H1 (cell line): ENCODE measurements around the gene NPTXR. TPM values are rescaled to one million over a fixed set of nuclear protein-coding genes. Genes with fewer than 3 reads are reported as not detected.

Source experiments
- CTCF ChIA-PET: fragments of 300-600 bp; sonication (Branson Sonifier 250); formaldehyde crosslinking; loops from one replicate; lab custom pipeline; 2021; ENCODE audit not compliant: partially characterized antibody; lab: Charles Lee
- POLR2A ChIA-PET: fragments of 300-600 bp; sonication (Branson Sonifier 250); formaldehyde crosslinking; loops from one replicate; lab custom pipeline; 2021; ENCODE audit warnings: inconsistent platforms; ENCODE audit not compliant: partially characterized antibody; lab: Charles Lee
- DNase-seq, 2 experiments: peaks; one replicate each; pipeline versions ENCODE4 v3.0.0 to v3.0.0-alpha.2; 2010 to 2022; ENCODE audit warnings: low spot score in 2 of 2, low read depth in 1 of 2, mixed read lengths in 1 of 2
- FAIRE-seq: peaks from 2 replicates; lab custom pipeline; 2011; peaks lifted over from hg19 to GRCh38; lab: Jason Lieb, UNC
- H2AFZ ChIP-seq: 2 replicates; pipeline ENCODE4 v1.8.1; 2012; ENCODE audit warnings: low read length, inconsistent platforms
- H2AK5ac ChIP-seq: 2 replicates; pipeline ENCODE4 v1.6.1; 2013; ENCODE audit warnings: low read depth, low read length
- H2BK120ac ChIP-seq: replicated peaks from 2 replicates; pipeline ENCODE3; 2013; ENCODE audit warnings: low read depth, low read length, inconsistent platforms
- H2BK12ac ChIP-seq: 2 replicates; pipeline ENCODE4 v1.6.1; 2013; ENCODE audit warnings: low read depth, low read length
- H2BK15ac ChIP-seq: 2 replicates; pipeline ENCODE4 v1.6.1; 2013; ENCODE audit warnings: low read length
- H2BK20ac ChIP-seq: 2 replicates; pipeline ENCODE4 v1.6.1; 2013; ENCODE audit warnings: low read length
- H2BK5ac ChIP-seq: 2 replicates; pipeline ENCODE4 v1.6.1; 2013; ENCODE audit warnings: low read depth, low read length
- H3K14ac ChIP-seq: 2 replicates; pipeline ENCODE4 v1.6.1; 2013; ENCODE audit warnings: inconsistent platforms; ENCODE audit not compliant: insufficient read length
- H3K18ac ChIP-seq: 2 replicates; pipeline ENCODE4 v1.6.1; 2013; ENCODE audit warnings: low read length; ENCODE audit errors: extremely low read depth
- H3K23ac ChIP-seq: 2 replicates; pipeline ENCODE4 v1.6.1; 2013; ENCODE audit warnings: inconsistent platforms; ENCODE audit not compliant: insufficient read length
- H3K23me2 ChIP-seq: 2 replicates; pipeline ENCODE4 v1.6.1; 2013; ENCODE audit warnings: low read depth, low read length
- H3K27ac ChIP-seq: 2 replicates; pipeline ENCODE4 v1.6.1; 2011; ENCODE audit warnings: low read depth, low read length, inconsistent platforms
- H3K27me3 ChIP-seq, 4 experiments: replicated peaks in 1 of 4; 1 replicate in 1 of 4; 2 replicates in 3 of 4; pipeline versions ENCODE4 v1.6.1 to v1.8.1; 2011 to 2013; ENCODE audit warnings: low read length in 3 of 4, mild to moderate bottlenecking in 3 of 4, inconsistent platforms in 2 of 4, mixed read lengths in 2 of 4, moderate library complexity in 1 of 4; ENCODE audit not compliant: control insufficient read depth in 3 of 4, insufficient read depth in 3 of 4; ENCODE audit errors: extremely low read depth in 1 of 4
- H3K36me3 ChIP-seq, 4 experiments: 2 replicates each; pipeline versions ENCODE4 v1.6.1 to v1.8.1; 2011 to 2013; ENCODE audit warnings: mild to moderate bottlenecking in 4 of 4, low read length in 3 of 4, moderate library complexity in 2 of 4, control low read depth in 1 of 4, inconsistent platforms in 1 of 4; ENCODE audit not compliant: insufficient read depth in 4 of 4, control insufficient read depth in 2 of 4
- H3K4ac ChIP-seq: replicated peaks from 2 replicates; pipeline ENCODE3; 2013; ENCODE audit warnings: low read length, low read depth, mixed read lengths, inconsistent platforms; ENCODE audit not compliant: insufficient read length
- H3K4me1 ChIP-seq, 4 experiments: replicated peaks in 1 of 4; 1 replicate in 1 of 4; 2 replicates in 3 of 4; pipeline versions ENCODE4 v1.6.1 to v1.8.1; 2011 to 2013; ENCODE audit warnings: low read length in 3 of 4, inconsistent platforms in 2 of 4, mixed read lengths in 1 of 4; ENCODE audit not compliant: insufficient read depth in 4 of 4, control insufficient read depth in 3 of 4
- H3K4me2 ChIP-seq, 2 experiments: 2 replicates each; pipeline versions ENCODE4 v1.6.1 to v1.8.1; 2011 to 2013; ENCODE audit warnings: low read depth in 2 of 2, low read length in 2 of 2, control low read depth in 1 of 2, inconsistent platforms in 1 of 2, mild to moderate bottlenecking in 1 of 2; ENCODE audit not compliant: insufficient read depth in 1 of 2
- H3K4me3 ChIP-seq, 4 experiments: fragments of 200-600, 300-600 bp in 1 of 4; sonication (generic), shearing (Covaris generic), sonication (Bioruptor Twin) in 1 of 4; 2 replicates each; pipeline versions ENCODE4 v1.5.1 to v1.8.1; 2011 to 2016; ENCODE audit warnings: low read length in 4 of 4, low read depth in 3 of 4, control low read depth in 2 of 4, inconsistent platforms in 2 of 4, mild to moderate bottlenecking in 2 of 4, mixed read lengths in 1 of 4, moderate library complexity in 1 of 4; ENCODE audit not compliant: insufficient read depth in 2 of 4; ENCODE audit errors: extremely low read depth in 1 of 4
- H3K56ac ChIP-seq: replicated peaks from 2 replicates; pipeline ENCODE3; 2013; ENCODE audit warnings: low read depth, mild to moderate bottlenecking, mixed read lengths, low read length, inconsistent platforms; ENCODE audit not compliant: insufficient read length
- H3K79me1 ChIP-seq: 2 replicates; pipeline ENCODE4 v1.6.1; 2013; ENCODE audit warnings: low read depth, low read length, control low read depth
- H3K79me2 ChIP-seq, 2 experiments: 2 replicates each; pipeline versions ENCODE4 v1.6.1 to v1.8.1; 2012 to 2013; ENCODE audit warnings: low read length in 2 of 2, mild to moderate bottlenecking in 2 of 2, inconsistent platforms in 1 of 2; ENCODE audit not compliant: insufficient read depth in 2 of 2, control insufficient read depth in 1 of 2
- H3K9ac ChIP-seq, 4 experiments: replicated peaks in 1 of 4; 1 replicate in 1 of 4; 2 replicates in 3 of 4; pipeline versions ENCODE4 v1.6.1 to v1.8.1; 2011 to 2013; ENCODE audit warnings: low read depth in 3 of 4, low read length in 3 of 4, control low read depth in 2 of 4, mild to moderate bottlenecking in 2 of 4, moderate library complexity in 2 of 4, inconsistent platforms in 1 of 4; ENCODE audit errors: extremely low read depth in 1 of 4
- H3K9me3 ChIP-seq, 2 experiments: 2 replicates each; pipeline versions ENCODE4 v1.6.1 to v1.8.1; 2012 to 2013; ENCODE audit warnings: mild to moderate bottlenecking in 2 of 2, moderate library complexity in 2 of 2, control low read depth in 1 of 2, inconsistent platforms in 1 of 2, low read depth in 1 of 2, low read length in 1 of 2, mixed read lengths in 1 of 2; ENCODE audit not compliant: insufficient read depth in 2 of 2
- H4K20me1 ChIP-seq, 2 experiments: replicated peaks in 1 of 2; 2 replicates each; pipeline versions ENCODE3 to v1.8.1; 2011 to 2013; ENCODE audit warnings: inconsistent platforms in 2 of 2, low read length in 2 of 2, mild to moderate bottlenecking in 1 of 2; ENCODE audit not compliant: insufficient read depth in 2 of 2, control insufficient read depth in 1 of 2
- H4K5ac ChIP-seq: 2 replicates; pipeline ENCODE4 v1.6.1; 2013; ENCODE audit warnings: low read length, low read depth, mixed read lengths, inconsistent platforms; ENCODE audit not compliant: insufficient read length
- H4K8ac ChIP-seq: 2 replicates; pipeline ENCODE4 v1.8.0; 2013; ENCODE audit warnings: mild to moderate bottlenecking, moderate library complexity, low read length, inconsistent platforms; ENCODE audit not compliant: insufficient read depth; ENCODE audit errors: extremely low read depth
- H4K91ac ChIP-seq: replicated peaks from 2 replicates; pipeline ENCODE3; 2013; ENCODE audit warnings: low read length, mixed read lengths, inconsistent platforms; ENCODE audit not compliant: insufficient read length
- ASH2L ChIP-seq: fragments of 200-600, 300-600 bp; sonication (generic); IDR thresholded peaks from one replicate; pipeline ENCODE4 v1.7.1; 2017; ENCODE audit warnings: low read length
- BACH1 ChIP-seq: IDR thresholded peaks from 2 replicates; pipeline ENCODE4 v1.6.1; 2012; ENCODE audit warnings: low read length, improper control_type of control experiment
- BRCA1 ChIP-seq: IDR thresholded peaks from 2 replicates; pipeline ENCODE4 v1.6.1; 2012; ENCODE audit warnings: low read depth, low read length, improper control_type of control experiment
- CREB1 ChIP-seq: IDR thresholded peaks from 2 replicates; pipeline ENCODE4 v1.6.1; 2012; ENCODE audit warnings: inconsistent platforms
- CTBP2 ChIP-seq: IDR thresholded peaks from 2 replicates; pipeline ENCODE4 v1.7.0; 2011; ENCODE audit warnings: borderline replicate concordance, mild to moderate bottlenecking, moderate library complexity, mixed read lengths, low read length; ENCODE audit not compliant: insufficient read depth, insufficient read length
- EZH2 ChIP-seq: fragments of 200-600 bp; sonication (generic); IDR thresholded peaks from 2 replicates; pipeline ENCODE4 v1.7.1; 2012; ENCODE audit warnings: low read depth, mild to moderate bottlenecking, moderate library complexity, low read length, inconsistent platforms; ENCODE audit not compliant: severe bottlenecking
- GTF2F1 ChIP-seq: IDR thresholded peaks from 2 replicates; pipeline ENCODE4 v1.6.1; 2012; ENCODE audit warnings: low read depth, low read length, improper control_type of control experiment, borderline replicate concordance
- JUND ChIP-seq: IDR thresholded peaks from 2 replicates; pipeline ENCODE4 v1.6.1; 2011; ENCODE audit warnings: mild to moderate bottlenecking, improper control_type of control experiment, low read length
- KDM1A ChIP-seq: fragments of 200-600, 300-600 bp; sonication (generic); IDR thresholded peaks from 2 replicates; pipeline ENCODE4 v1.7.1; 2016; ENCODE audit warnings: mild to moderate bottlenecking, low read length, borderline replicate concordance
- RAD21 ChIP-seq, 2 experiments: IDR thresholded peaks in 1 of 2; conservative IDR thresholded peaks in 1 of 2; 2 replicates each; pipeline ENCODE4 v1.6.1; 2011; ENCODE audit warnings: low read depth in 2 of 2, low read length in 2 of 2, improper control_type of control experiment in 1 of 2, inconsistent platforms in 1 of 2, mild to moderate bottlenecking in 1 of 2, moderate library complexity in 1 of 2
- RXRA ChIP-seq: IDR thresholded peaks from 2 replicates; pipeline ENCODE4 v1.6.1; 2011; ENCODE audit warnings: low read depth, mild to moderate bottlenecking, low read length, moderate library complexity; ENCODE audit not compliant: insufficient read depth
- TEAD4 ChIP-seq: IDR thresholded peaks from 2 replicates; pipeline ENCODE4 v1.6.1; 2012; ENCODE audit warnings: low read depth, low read length, inconsistent platforms, mixed read lengths
- ZNF274 ChIP-seq: IDR thresholded peaks from 2 replicates; pipeline ENCODE4 v1.7.0; 2012; ENCODE audit warnings: low read length, borderline replicate concordance; ENCODE audit errors: extremely low read depth
- WGBS, 2 experiments: shearing (Covaris generic) in 1 of 2; methylation state at CpG; one replicate each; pipeline versions ENCODE4 v1.1.6 to v1.1.7; 2013 to 2015; ENCODE audit warnings: low lambda C conversion rate in 2 of 2, mixed read lengths in 2 of 2, inconsistent platforms in 1 of 2, low coverage in 1 of 2, missing lambda C conversion rate in 1 of 2; ENCODE audit not compliant: insufficient replicate concordance in 2 of 2, insufficient coverage in 1 of 2, insufficient read length in 1 of 2; ENCODE audit errors: extremely low coverage in 1 of 2, missing lambda C conversion rate in 1 of 2; 5-methylcytosine and 5-hydroxymethylcytosine counted together
- polyA plus RNA-seq, 7 experiments: library from polyadenylated mRNA; depleted of rRNA in 3 of 7; stranded (reverse) in 5 of 7; unstranded in 2 of 7; fragments of >200 nt in 5 of 7; fragments of 200-250 nt in 2 of 7; gene quantifications; 1 replicate in 5 of 7; 2 replicates in 1 of 7; 4 replicates in 1 of 7; pipeline versions ENCODE4 v1.2.1 to v1.2.3, GENCODE V29; 2011 to 2013; ENCODE audit warnings: missing spikeins in 2 of 7, mixed read lengths in 2 of 7
- total RNA-seq: library from RNA; stranded (reverse); fragmentation: NEBNext Ultra II Directional; extraction: Animal tissue kit (Norgen Biotek cat#: 25700); gene quantifications from 2 replicates; pipeline ENCODE4 v1.2.1, GENCODE V29; 2021

The NPTXR gene
- total and polyA plus RNA-seq, 2 of the 8 experiments (the other 6 are each of a cell fraction or from before 2014, with no cell fraction given): 3.7 to 6.4 TPM

DNA sequence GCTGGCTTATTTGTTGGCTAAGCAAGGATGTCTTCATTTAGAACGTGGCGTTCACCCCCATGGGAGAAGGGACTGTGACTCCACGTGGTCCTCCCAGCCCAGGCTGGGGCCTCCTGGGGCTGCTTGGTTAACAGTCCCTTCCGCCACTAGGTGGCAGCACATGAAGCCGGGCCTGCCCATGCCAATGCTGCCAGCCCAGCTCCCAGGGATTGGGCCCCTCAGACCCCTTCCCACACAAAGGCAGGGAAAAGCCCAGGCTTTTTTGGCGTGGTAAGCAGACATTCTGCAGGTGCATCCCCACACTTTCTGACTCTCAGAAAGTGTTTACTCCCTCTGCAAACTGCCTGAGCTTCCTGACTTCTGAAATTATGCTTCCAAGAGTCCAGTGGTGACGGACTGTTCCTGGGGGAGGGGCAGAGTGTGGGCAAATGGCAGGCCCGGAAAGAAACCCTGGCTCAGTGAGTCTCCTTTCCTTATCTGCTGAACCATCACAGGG, 25.1 kb upstream of the NPTXR start:
- Histone ChIP-seq H3K4me1 (peaks cover 8 to 22% (median 15%) of the 10 kb centered on the region in 4 experiments), H3K9ac (no peak overlapping the region)
- 36% methylated on average over 8 of the region's 8 CpGs; no CpG with 5 or more reads in 1 of the 2 experiments for WGBS, 2 experiments
- no peak for TF ChIP-seq CREB1
- no peak for TF ChIP-seq CTBP2
- no peak for TF ChIP-seq EZH2
- no peak for TF ChIP-seq BACH1
- TF ChIP-seq GTF2F1: no peak
- TF ChIP-seq TEAD4: no peak
- no peak for TF ChIP-seq JUND
- TF ChIP-seq RXRA: no peak
- no peak for TF ChIP-seq KDM1A
- no peak for TF ChIP-seq BRCA1
- no peak for TF ChIP-seq ASH2L
- no peak for TF ChIP-seq ZNF274
- peak; percentile 59 to 72 for TF ChIP-seq RAD21 (IDR thresholded peaks at IDR 0.05 in 1 of 2, conservative IDR thresholded peaks at IDR 0.05 in 1 of 2; ENCODE audit: low read depth in 2 of 2, low read length in 2 of 2)

More for the DNA sequence above, 25.1 kb upstream of the NPTXR start:
- Histone ChIP-seq H3K4ac (peak overlapping the region; percentile 46), H4K91ac (no peak overlapping the region), H2AFZ (no peak overlapping the region), H3K23me2 (peaks cover 9% of the 10 kb centered on the region; the same call in 1 of the 2 replicates), H3K14ac (no peak overlapping the region), H4K5ac (no peak overlapping the region), H3K79me1 (peaks cover 7% of the 10 kb centered on the region), H3K27ac (no peak overlapping the region), H2BK20ac (no peak overlapping the region), H3K18ac (no peak overlapping the region), H2BK120ac (no peak overlapping the region), H3K23ac (no peak overlapping the region), H3K4me2 (no peak overlapping the region), H3K27me3 (no peaks in the 10 kb centered on the region; a peak in 1 of 7 replicates), H4K8ac (no peak overlapping the region), H2BK5ac (no peak overlapping the region), H3K4me3 (no peak overlapping the region), H3K9me3 (no peaks in the 10 kb centered on the region), H2BK15ac (no peak overlapping the region), H2AK5ac (peak overlapping the region; percentile 56; the same call in 1 of the 2 replicates), H3K79me2 (peaks cover 0 to 9% of the 10 kb centered on the region in 2 experiments; a peak in 2 of 4 replicates), H4K20me1 (peaks cover 11 to 17% of the 10 kb centered on the region in 2 experiments), H3K36me3 (peaks cover 0 to 24% (median 13%) of the 10 kb centered on the region in 4 experiments; a peak in 3 of 8 replicates), H3K56ac (no peak overlapping the region), H2BK12ac (0 out of 2 replicates have a peak overlapping the region, but pooled peaks have one; percentile 60)
- CTCF ChIA-PET: interaction anchor here (0.5 to 8.1 kb wide), 30 partner anchors 8 to 517 kb away, joined by 3 to 79 read pairs (median 5); partner anchors contain the start of gene APOBEC3B
- POLR2A ChIA-PET: interaction anchor here (0.8 to 1.6 kb wide), 5 partner anchors 15 to 590 kb away, joined by 3 to 4 read pairs (median 3); partner anchors contain the start of gene NPTXR
- DNase-seq (peak; percentile 54 to 94), FAIRE-seq (peak; percentile 88)
